Measurements from ENCODE around the gene RAMP2. TPM values are rescaled to one million over a fixed set of nuclear protein-coding genes. Genes with fewer than 3 reads are reported as not detected.

Gene RAMP2
- total RNA-seq, 1 experiment from 2014 or later: 11.7 TPM

DNA sequence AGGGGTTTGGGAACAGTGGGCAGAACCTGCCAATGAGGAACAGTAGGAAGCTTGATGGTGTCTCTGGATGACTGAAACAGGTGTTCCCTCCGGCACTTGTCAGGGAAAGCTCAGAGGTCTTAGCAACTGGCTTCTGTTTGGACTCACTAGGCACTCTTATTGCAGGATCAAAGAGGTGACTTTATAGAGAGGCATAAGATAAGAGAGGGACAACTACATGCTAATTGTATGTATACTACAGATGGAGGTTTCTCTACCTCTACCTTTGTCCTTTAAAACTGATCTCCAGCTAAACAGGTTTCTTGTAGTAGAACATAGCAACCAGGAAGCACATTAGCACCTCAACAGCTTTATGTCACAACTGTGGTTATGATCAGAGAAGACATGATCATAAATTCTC lies 45.2 kb downstream of the RAMP2 start:
- no CpG with 5 or more reads among the region's 1 CpG for WGBS (ENCODE audit: extremely low coverage, insufficient read length, low lambda C conversion rate)
- H3K4me1 Mint-ChIP-seq: no peaks in the 10 kb centered on the region
- H3T11ph ChIP-seq (ENCODE audit: low read length): no peak overlapping the region
- H3K56ac ChIP-seq (ENCODE audit: insufficient read length, low read depth, low read length): no peak overlapping the region
- H3K23me2 ChIP-seq (ENCODE audit: insufficient read length, low read depth, low read length, poor library complexity, severe bottlenecking): no peaks in the 10 kb centered on the region
- no peak overlapping the region for H4K5ac ChIP-seq (ENCODE audit: insufficient read length, low read depth, low read length)
- no peaks in the 10 kb centered on the region for H3K27me3 ChIP-seq (ENCODE audit: insufficient read depth, low read length)
- no peak overlapping the region for H2BK20ac ChIP-seq (ENCODE audit: low read depth, low read length, poor library complexity, severe bottlenecking)
- no peak overlapping the region for H3K4me2 ChIP-seq (ENCODE audit: insufficient read depth, insufficient read length, low read length)
- no peak overlapping the region for H3K9ac ChIP-seq (ENCODE audit: extremely low read depth, insufficient read length, low read length)
- H3K9me3 ChIP-seq (ENCODE audit: control insufficient read depth, low read depth, low read length): no peaks in the 10 kb centered on the region
- H2AK5ac ChIP-seq (ENCODE audit: insufficient read length, low read length): no peak overlapping the region
- no peak overlapping the region for H2BK120ac ChIP-seq (ENCODE audit: low read depth, low read length, poor library complexity, severe bottlenecking)
- H2AFZ ChIP-seq (ENCODE audit: low read length): no peak overlapping the region
- no peaks in the 10 kb centered on the region for H3K79me2 ChIP-seq (ENCODE audit: insufficient read depth, low read length)
- DNase-seq: no peak
- no peak overlapping the region for H3K4me3 Mint-ChIP-seq
- no peak overlapping the region for H4K8ac ChIP-seq (replicated peaks; ENCODE audit: insufficient read length, low read depth, low read length)
- no peak overlapping the region for H4K91ac ChIP-seq (ENCODE audit: insufficient read length, low read depth, low read length)
- H3K27ac ChIP-seq (ENCODE audit: insufficient read length, low read depth, low read length): no peak overlapping the region
- peaks cover 0 to 19% (median 15%) of the 10 kb centered on the region in 3 experiments; a peak in 5 of 7 replicates for H3K36me3 Mint-ChIP-seq (ENCODE audit: insufficient read depth in 1 of 3, low read depth in 3 of 3)
- H3K4ac ChIP-seq (ENCODE audit: low read depth, low read length): no peak overlapping the region
- H3K79me1 ChIP-seq (ENCODE audit: insufficient read depth, low read depth, low read length, poor library complexity, severe bottlenecking): no peaks in the 10 kb centered on the region
- no peak overlapping the region for H2BK5ac ChIP-seq (ENCODE audit: insufficient read length, low read length)
- H3K14ac ChIP-seq (ENCODE audit: insufficient read depth, low read length): no peak overlapping the region
- H3K27ac Mint-ChIP-seq: peak overlapping the region in 1 of 3 experiments; percentile 56; a peak in 1 of 7 replicates
- H3K9me3 Mint-ChIP-seq: no peaks in the 10 kb centered on the region
- TF ChIP-seq, protein P1, sequence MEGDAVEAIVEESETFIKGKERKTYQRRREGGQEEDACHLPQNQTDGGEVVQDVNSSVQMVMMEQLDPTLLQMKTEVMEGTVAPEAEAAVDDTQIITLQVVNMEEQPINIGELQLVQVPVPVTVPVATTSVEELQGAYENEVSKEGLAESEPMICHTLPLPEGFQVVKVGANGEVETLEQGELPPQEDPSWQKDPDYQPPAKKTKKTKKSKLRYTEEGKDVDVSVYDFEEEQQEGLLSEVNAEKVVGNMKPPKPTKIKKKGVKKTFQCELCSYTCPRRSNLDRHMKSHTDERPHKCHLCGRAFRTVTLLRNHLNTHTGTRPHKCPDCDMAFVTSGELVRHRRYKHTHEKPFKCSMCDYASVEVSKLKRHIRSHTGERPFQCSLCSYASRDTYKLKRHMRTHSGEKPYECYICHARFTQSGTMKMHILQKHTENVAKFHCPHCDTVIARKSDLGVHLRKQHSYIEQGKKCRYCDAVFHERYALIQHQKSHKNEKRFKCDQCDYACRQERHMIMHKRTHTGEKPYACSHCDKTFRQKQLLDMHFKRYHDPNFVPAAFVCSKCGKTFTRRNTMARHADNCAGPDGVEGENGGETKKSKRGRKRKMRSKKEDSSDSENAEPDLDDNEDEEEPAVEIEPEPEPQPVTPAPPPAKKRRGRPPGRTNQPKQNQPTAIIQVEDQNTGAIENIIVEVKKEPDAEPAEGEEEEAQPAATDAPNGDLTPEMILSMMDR (conservative IDR thresholded peaks at IDR 0.05): no peak
- no peaks in the 10 kb centered on the region for H4K20me1 ChIP-seq (ENCODE audit: control insufficient read depth, insufficient read depth, insufficient read length)
- no peaks in the 10 kb centered on the region for H3K4me1 ChIP-seq (ENCODE audit: insufficient read depth, low read length)
- H2BK15ac ChIP-seq (ENCODE audit: low read depth, low read length): no peak overlapping the region
- no peak overlapping the region for H3K18ac ChIP-seq (ENCODE audit: insufficient read length, low read depth, low read length)
- no peak overlapping the region for H2BK12ac ChIP-seq (ENCODE audit: insufficient read length, low read depth, low read length)
- H3K27me3 Mint-ChIP-seq (ENCODE audit: low read depth): peaks cover 8% of the 10 kb centered on the region
- H3K23ac ChIP-seq (ENCODE audit: insufficient read length, low read depth, low read length): no peak overlapping the region

Measured in H9 (cell line).